ENCODE measurements around the gene NOB1.
"Not testable (repeated sequence)": the region's sequence is repeated elsewhere in the genome, so short reads cannot be mapped to it uniquely, and the experiment has no call there.

The NOB1 gene

DNA sequence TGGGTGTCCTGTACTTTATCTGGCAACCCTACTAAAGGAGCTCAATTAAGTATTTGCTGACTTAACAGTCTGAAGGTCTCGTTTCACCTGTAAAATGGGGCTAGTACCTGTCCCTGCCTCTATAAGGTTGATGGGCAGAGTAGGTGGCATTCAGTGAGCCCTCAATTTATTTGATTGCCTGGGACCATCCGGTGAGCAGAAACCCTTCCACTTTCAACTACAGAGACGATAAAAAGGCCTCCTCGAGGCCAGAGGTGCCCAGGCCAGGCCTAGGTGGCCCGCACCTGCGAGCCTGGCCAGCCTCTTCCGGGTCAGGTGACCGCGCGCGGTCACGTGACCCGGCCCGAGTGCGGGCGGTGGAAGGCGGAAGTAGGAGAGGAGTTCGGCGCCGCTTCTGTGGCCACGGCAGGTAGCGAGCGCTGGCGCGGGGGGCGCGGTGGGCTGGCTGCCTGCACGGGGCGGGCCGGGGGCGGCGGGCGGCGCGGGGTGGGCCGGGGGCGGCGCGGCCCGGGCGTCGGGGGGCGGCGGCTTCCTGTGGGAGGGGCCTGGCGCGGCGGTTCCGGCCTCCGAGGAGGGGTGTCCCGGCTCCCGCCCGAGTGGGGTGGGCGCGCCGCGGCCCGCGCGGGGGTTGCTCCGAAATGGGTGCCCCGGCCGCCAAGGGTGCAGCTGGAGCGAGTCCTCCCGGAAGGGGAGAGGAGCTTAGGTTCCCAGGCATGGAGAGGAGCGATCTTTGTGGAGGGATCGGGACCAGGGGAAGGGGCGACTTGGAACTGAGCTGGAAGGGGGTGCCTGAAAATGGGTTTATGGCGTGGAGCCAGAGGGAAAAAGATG, 7.5 kb upstream of the NOB1 start, which contains the start of gene WWP2:
WWP2 (plus strand) TSS at position 350 of the 831 bp plus-strand sequence. CDS start 24,679 bp downstream, outside the sequence.
- DNase-seq (ENCODE audit: low read depth): peak; percentile 62

DNA sequence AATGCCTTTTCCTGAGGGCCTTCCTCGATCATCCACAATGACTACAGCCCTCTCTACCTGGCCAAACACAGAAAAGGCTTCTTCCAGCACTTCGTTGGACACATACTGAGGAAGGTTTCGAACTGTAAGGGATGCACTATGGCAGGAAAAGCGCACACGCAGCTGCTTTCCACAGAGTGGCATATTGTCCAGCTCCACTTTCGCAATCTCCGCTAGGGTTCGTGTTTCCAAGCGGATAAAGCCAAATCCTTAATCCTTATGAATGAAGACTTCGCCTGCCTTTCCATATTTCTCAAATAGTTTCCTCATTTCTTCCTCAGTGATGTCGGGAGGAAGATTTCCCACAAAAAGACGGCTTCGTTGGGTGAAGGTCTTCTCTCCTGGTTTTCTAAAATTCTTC, 2.6 kb upstream of the NOB1 start:
- not testable (repeated sequence) for DNase-seq (ENCODE audit: low read depth)

DNA sequence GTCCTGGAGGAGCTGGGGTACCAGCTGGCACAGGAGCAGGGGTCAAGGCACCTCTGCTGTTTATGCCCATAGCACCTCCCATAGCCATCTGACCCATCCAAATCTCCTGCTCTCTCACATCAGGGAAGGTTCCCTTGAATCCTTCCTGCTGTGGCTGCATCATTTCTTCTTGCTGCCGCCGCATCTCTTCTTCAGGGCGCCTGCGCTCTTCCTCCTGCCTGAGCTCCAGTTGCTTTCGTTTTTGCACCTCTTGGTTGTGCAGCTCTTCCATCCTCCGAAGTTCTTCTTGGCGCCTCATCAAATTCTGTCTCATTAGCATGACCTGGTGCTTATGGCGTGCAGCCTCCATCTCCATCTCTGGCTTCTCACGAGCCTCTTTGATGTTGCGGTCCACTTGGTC, 2.0 kb upstream of the NOB1 start:
- no peak for DNase-seq (ENCODE audit: low read depth)

DNA sequence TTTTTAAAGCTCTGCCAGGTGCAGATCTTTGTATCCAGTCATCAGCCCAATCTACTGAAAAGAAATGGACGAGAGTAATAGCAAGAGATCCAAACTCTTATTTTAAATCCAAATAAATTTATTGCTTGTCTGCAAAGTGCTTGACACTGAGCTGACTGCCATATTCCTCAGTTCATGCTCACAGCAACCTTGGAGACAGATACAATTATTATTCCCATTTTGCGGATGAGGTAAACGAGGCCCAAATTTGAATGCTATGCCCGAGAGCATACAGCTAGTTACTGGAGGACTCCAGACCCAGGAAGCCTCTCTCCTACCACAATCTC, 620 bp downstream of the NOB1 start:
- DNase-seq (ENCODE audit: low read depth): no peak

DNA sequence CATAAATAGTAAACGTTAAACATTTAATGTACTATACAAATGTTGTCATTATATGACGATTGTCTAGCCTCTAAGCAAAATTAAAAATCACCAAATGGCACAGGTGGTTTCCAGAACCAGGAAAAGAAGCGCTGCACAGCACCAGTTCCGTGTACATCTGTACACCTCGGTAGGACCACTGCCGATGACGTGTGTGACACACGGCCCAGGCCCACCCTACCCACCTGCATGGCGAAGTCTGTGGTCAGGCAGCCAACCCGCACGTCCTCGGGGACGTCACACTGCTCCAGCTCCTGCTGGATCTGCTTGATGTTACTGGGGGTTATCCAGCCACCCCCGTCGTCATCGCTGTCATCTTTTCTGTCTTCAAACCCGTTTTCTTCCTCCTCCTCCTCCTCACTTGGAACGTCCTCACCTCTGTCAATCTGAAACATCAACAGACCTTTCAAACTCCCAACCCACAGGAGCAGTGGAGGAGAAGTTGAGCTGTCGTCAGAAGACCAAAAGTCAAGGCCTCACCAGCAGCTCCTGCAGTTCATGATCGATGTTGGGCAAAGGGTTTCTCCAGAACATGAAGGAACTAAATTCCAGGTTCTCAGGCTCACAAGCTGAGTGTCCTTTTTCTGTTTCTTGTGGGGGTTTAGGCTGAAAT, 5.9 kb downstream of the NOB1 start:
- no peak for DNase-seq (ENCODE audit: low read depth)

DNA sequence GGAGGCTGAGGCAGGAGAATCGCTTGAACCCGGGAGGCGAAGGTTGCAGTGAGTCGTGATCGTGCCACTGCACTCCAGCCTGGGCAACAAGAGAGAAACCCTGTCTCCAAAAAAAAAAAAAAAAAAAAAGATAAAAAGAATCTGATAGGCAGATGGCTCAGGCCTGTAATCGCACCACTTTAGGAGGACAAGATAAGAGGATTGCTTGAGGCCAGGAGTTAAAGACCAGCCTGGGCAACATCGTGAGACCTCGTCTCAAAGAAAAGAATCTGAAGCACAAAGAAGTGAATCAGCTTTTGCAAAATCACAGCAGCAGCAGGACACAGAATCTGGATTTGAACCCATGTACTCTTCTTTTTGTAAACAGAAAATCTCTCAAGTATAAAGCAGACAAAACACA, 7.6 kb downstream of the NOB1 start:
- DNase-seq (ENCODE audit: low read depth): no peak

DNA sequence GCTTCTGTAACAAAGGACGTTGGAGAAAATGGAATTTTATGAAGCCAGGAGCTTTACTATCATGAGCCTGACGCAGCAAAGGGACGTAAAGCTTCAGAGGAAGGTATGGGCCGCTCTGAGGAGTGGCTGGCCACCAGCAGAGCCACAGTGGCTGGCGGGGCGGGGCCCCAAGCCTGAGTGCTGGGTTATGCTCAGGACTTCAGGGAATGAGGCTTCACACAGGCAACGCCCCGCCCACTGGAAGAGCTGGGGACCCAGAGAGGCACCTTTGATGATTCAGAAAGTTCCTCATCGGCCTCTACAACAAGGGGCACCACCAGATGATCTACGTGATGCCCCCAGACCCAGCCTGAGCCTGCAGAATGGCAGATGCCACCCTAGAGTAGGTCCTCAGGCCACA, 8.8 kb downstream of the NOB1 start:
- DNase-seq (ENCODE audit: low read depth): no peak

DNA sequence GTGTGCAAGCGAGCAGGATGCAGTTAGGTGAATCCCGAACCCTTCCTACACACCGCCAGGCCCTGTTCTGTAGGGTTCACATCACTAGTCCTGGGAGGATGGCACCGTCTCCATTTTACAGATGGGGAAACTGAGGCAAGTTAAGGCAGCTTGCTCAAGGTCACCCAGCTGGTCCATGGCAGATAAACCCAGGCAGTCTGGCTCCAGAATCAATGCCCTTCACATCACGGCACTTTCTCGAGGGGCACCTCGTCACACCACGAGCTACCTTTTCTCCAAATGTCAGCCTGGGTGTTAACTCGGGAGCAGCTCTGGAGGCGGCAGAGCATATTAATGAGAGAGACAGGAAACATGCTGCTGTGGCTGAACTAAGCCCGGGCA, 9.5 kb downstream of the NOB1 start:
- DNase-seq (ENCODE audit: low read depth): no peak

DNA sequence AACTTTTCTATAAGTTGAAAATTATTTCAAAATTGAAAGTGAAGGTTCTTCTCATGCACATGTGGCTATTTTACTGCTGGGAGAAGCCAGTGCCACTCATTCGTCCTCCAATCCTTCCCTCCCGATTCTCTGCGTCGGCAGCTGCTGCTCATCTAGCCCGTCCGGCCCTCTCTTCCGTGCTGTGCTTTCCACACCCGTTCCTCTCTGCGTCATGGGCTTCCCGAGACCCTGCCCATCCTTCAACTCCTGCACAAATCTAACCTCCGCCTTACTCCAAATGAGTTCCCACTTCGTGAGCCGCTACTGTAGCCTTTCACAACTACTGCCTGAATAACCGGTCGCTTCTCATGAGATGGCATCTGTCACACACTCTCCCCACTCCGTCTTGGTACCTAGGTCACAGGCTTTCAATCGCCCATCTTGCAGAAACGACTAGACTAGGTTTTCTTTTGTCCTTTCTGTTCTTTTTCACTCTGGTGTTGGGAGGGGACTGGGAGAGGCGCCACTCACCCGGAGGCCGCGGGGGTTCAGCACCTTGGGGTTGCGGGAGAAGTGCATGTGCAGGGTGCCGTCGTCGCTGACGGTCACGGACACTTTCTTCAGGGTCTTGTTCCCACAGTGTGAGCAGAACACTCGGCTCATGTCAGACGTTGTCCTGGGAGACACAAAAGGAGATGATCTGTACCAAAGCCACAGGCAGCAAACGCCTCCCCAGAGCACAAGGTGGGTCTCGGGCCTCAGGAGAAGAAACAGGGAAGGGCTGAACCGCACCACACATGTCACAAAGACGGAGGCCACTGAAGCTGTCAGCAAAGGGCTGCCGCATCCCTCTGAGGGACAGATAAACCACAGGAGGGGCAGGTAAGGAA, 10.1 kb downstream of the NOB1 start:
- DNase-seq (ENCODE audit: low read depth): no peak

DNA sequence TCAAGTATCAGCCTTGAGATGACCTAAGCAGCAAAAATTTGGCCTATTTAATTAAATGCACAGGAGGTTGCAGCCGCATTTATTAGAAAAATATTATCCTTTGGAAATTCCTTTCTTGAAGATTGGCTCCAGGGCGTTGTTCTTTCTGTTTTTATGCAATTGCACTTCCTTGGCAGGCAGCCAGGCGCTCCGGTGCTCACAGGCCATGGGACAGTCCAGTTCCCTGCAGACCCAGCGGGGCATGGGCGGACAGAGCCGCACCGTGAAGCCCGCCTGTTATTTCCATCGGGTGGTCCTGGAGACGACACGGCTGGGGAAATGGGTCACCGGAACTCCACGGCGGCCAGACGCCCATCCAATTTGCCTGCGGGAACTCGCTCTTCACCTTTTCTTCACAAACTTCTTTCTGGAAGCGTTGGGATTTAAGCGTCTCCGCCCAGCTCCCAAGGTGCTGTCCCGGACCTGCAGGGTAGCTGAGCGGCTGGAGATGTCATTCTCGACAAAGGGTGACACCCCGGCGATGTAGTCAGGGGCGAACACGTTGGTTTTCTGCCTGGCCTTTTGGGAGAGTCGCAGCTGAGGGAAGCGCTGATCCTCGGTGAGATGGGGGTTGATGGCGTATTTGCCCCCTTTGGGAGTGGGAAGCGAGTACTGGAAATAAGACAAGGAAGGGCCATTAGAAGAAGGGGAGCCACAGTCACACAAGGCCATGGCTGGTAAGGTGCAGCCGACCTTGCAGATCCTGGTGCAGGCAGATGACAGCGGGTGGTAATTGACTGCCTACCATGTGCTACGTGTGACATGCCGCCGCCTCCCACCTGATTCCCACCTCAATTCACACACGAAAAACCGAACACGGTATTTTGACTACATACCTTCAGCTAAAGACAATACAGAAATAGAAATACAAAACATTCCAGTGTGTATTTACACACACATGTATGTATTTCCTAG, 12.5 kb downstream of the NOB1 start:
- no peak for DNase-seq (ENCODE audit: low read depth)

DNA sequence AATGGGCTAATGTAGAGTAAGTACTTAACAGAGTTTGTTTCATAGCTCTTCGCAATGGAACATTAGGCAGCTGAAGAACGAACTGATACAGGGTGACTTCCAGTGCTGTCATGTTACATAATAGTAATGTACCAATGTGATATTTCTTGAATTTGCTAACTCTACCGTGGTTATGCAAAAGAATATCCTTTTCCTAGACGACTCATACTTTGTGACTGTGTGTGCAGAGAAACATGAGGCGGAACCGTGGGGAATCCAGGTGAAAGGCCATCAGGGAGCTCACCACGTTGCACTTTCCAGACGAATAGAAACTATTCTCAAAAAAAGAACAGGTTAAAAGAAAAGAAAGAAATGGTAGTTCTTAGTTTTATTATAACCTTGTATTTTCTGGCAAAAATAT, 13.2 kb downstream of the NOB1 start:
- DNase-seq (ENCODE audit: low read depth): no peak

DNA sequence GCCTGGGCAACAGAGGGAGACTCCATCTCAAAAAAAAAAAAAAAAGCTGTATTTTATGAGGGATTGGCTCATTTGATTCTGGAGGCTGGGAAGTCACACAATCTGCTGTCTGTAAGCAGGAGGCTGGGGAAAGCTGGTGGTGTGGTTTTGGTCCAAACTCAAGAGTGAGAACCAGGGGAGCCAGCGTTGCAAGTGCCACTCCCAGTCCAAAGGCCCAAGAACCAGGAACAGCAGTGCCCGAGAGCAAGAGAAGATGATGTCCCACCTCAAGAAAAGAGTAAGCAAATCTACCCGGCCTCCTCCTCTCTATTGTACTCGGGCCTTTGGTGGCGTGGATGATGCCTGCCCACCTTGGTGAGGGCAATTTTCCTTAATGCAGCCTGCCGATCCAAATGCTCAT, 22.6 kb downstream of the NOB1 start:
- no peak for DNase-seq (ENCODE audit: low read depth)

DNA sequence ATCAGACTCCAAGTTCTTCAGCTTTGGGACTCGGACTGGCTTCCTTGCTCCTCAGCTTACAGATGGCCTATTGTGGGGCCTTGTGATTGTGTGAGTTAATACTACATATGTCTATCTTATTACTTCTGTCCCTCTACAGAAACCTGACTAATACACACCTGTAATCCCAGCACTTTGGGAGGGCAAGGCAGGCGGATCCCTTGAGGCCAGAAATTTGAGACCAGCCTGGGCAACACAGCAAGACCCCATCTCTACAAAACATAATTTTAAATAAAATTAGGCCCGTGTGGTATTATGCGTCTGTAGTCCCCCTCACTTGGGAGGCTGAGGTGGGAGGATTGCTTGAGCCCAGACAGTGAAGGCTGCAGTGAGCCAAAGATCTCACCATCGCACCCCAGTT, 23.4 kb downstream of the NOB1 start:
- not testable (repeated sequence) for DNase-seq (ENCODE audit: low read depth)

DNA sequence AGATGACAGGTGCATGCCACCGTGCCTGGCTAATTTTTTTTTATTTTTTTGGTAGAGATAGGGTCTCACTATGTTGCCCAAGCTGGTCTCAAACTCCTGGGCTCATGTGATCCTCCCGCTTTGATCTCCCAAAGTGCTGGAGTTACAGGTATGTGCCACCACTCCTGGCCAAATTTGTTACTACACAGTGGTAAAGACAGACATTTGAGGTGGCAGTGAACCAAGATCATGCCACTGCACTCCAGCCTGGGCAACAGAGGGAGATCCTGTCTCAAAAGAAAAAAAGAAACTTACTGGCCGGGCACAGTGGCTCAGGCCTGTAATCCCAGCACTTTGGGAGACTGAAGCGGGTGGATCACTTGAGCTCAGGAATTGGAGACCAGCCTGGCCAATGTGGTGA, 25.7 kb downstream of the NOB1 start:
- DNase-seq (ENCODE audit: low read depth): not testable (repeated sequence)

DNA sequence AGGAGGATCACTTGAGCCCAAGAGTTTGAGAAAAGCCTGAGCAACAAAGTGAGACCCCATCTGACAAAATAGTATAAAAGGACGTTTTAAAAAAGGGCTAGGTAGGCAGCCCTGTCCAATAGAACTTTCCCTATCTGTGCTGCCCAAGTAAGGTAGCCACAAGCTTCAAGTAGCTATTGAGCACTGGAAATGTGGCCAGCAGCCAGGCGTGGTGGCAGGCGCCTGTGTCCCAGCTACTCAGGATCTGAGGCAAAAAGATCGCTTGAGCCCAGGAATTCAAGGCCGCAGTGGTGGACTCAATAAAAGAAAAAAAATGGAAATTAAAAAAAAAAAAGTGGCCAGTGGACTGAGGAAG, 26.8 kb downstream of the NOB1 start:
- no peak for DNase-seq (ENCODE audit: low read depth)

DNA sequence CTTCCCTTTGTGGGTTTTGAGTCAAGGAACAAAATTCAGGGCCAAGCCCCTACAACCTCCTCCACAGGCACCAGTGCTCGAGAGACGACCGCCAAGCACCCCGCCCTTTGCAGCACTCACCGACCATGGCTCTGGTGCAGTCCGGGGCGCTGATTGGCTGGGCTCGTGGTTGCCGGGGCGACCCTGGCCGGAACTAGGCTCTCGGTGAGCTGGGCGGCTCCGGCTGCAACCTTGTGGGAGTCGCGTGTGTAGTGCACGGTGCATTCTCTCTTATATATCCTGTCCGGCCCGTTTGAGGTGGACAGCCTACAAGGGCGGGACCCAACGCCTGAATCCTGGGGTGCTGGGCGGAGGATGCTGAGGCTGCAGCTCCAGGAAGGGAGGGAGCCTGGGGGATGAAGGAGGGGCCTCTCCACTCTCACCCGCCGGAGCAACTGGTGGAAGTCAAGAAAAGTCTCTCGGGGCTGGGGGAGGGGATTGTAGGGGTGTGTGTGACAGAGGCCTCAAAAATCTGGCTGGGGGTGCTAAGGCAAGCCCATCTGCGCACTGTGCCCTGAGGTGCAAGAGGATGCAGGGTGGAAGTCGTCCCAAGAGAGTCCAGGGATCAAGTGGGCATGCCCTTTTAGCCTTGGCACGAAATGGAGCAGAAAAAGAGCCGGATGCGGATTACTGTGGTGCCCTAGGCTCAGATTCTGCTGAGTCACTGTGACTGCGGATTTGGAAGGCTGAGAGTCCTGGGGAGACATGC, 28.2 kb downstream of the NOB1 start, which contains the start of gene NQO1:
NQO1 (minus strand) TSS at position 248 of the 748 bp plus-strand sequence; CDS start at position 127, 121 bp downstream.
- DNase-seq (ENCODE audit: low read depth): peak; percentile 71

DNA sequence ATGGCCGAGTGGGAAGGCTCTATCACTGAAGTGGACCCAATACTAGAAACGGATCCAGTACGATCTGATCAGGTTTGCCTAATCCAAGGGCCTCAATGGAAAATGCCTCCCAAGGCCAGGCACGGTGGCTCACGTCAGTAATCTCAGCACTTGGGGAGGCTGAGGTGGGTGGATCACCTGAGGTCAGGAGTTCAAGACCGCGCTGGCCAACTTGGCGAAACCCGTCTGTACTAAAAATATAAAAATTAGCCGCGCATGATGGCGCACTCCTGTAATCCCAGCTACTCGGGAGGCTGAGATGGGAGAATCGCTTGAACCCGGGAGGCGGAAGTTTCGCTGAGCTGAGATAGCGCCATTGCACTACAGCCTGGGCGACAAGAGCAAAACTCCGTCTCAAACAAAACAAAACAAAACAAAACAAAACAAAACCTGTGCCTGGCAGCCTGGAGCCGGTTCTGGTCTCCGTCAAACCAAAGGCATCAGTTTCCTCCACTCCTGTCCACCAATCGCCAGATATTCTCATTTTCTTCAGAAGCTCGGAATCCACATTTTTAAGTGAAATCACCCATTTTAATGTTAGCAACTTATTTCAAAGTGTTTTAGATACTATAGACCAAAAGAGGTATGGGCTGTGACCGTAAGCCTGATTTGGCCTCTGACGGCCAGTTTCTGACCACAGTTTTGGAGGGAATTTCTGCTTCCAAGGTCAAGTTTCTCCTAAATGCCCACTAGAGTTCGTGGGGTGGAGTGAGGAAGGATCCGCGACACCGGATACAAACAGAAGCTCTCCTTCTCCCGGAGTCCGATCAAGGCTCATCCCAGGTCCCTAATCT, 29.0 kb downstream of the NOB1 start:
- DNase-seq (ENCODE audit: low read depth): no peak

DNA sequence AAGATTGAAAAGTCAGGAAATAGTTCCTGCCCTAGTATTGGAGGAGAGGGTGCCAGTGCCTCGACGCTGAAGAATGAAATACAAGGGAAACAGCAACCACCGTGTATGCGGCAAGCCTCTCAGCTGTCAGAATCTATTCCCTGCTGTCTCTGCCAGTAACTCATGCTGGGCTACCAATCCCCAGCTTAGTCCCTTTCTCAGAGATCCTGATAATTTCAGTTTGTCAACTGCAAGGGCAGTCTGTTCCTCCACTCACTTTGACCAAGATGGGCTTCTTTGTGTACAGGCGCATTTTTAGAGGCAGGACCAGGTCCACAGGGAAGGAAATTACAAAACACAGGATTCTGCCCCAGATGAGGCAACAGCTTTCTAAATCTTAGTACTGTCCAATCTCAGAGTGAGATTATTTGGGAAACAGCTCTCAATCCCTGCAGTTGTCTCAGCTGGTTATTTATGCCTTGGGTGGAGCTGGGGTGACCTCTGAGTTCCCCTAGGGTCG, 29.7 kb downstream of the NOB1 start:
- DNase-seq (ENCODE audit: low read depth): no peak

DNA sequence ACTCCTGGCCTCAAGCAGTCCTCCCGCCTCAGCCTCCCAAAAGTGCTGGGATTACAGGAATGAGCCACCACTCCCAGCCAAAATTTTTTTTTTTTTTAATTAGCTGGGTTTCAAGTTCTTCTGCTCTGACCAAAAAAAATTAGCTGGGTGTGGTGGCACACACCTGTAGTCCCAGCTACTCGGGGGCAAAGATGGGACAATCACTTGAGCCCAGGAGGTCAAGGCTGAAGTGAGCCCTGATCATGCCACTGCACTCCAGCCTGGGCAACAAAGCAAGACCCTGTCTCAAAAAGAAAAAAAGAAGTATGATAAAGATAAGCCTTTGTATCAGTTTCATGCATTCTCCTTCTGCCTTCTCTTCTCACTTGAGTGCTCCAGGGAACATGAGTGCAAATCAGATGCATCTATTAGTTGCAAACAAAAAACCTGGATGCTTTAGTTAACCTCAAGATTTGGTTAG, 30.3 kb downstream of the NOB1 start:
- no peak for DNase-seq (ENCODE audit: low read depth)

All from stimulated activated CD8-positive, alpha-beta memory T cell treated with anti-CD3 and anti-CD28 coated beads, Interleukin-12 subunit alpha, Interleukin-12 subunit beta, amount 100 ng/mL, for 1 hour (primary cell).